Measurements from ENCODE around the gene LRRC71.

DNA sequence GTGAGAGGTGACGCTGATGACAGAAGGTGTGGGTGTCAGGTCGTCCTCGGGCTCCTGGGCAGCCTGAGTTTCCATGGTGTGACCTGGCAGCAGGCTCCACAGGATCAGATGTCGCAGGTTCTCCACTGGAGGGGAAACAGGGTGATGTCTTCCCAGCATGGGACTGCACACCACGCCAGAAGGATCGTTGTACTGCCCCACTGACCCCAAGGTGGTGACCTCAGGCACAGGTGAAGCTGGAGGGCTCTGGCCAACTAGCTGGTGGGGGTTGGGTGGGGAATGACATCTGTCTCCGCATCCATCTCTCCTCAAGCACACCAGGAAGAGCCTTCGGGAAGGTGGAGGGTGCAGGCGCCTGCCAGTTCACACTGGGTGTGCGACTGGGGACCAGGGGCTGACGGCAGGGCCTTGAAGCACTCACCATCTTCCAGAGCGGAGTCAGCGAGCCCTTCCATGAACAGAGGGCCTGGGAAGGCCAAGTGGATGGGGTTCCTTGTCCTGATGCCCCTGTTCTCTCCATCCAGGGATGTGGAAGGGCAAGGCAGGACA is 19.4 kb downstream of the LRRC71 start:
- TF ChIP-seq, protein P1, sequence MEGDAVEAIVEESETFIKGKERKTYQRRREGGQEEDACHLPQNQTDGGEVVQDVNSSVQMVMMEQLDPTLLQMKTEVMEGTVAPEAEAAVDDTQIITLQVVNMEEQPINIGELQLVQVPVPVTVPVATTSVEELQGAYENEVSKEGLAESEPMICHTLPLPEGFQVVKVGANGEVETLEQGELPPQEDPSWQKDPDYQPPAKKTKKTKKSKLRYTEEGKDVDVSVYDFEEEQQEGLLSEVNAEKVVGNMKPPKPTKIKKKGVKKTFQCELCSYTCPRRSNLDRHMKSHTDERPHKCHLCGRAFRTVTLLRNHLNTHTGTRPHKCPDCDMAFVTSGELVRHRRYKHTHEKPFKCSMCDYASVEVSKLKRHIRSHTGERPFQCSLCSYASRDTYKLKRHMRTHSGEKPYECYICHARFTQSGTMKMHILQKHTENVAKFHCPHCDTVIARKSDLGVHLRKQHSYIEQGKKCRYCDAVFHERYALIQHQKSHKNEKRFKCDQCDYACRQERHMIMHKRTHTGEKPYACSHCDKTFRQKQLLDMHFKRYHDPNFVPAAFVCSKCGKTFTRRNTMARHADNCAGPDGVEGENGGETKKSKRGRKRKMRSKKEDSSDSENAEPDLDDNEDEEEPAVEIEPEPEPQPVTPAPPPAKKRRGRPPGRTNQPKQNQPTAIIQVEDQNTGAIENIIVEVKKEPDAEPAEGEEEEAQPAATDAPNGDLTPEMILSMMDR (IDR thresholded peaks at IDR 0.05): no peak
- TF ChIP-seq POLR2A (IDR thresholded peaks at IDR 0.05): no peak

All from Peyer's patch (tissue), 4 donors.